ENCODE results near the gene FBXW9.

DNA sequence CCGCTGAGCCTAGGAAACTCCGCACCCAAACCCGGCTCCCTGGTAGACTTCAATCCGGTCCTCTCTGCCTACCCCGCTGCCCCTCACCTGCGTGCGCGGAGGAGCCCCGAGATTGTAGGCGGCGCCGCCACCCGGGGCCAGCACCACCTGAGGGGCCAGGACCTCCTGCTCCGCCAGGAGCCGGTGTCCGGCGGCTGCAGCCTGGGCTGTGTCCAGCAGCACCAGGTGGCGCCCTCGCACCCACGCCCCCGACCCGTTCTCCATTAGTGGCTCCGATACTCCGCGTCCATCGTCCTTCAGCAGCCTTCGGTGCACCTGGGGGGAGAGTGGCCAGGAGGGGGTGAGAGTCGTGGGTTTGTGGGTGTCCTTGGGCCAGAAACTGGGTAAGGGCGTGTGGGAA, 48.3 kb downstream of the FBXW9 start:
- TF ChIP-seq, protein P1, sequence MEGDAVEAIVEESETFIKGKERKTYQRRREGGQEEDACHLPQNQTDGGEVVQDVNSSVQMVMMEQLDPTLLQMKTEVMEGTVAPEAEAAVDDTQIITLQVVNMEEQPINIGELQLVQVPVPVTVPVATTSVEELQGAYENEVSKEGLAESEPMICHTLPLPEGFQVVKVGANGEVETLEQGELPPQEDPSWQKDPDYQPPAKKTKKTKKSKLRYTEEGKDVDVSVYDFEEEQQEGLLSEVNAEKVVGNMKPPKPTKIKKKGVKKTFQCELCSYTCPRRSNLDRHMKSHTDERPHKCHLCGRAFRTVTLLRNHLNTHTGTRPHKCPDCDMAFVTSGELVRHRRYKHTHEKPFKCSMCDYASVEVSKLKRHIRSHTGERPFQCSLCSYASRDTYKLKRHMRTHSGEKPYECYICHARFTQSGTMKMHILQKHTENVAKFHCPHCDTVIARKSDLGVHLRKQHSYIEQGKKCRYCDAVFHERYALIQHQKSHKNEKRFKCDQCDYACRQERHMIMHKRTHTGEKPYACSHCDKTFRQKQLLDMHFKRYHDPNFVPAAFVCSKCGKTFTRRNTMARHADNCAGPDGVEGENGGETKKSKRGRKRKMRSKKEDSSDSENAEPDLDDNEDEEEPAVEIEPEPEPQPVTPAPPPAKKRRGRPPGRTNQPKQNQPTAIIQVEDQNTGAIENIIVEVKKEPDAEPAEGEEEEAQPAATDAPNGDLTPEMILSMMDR (IDR thresholded peaks at IDR 0.05): peak in 1 of 7 experiments; percentile 19
- TF ChIP-seq POLR2AphosphoS5 (IDR thresholded peaks at IDR 0.05) (no peak), EP300 (IDR thresholded peaks at IDR 0.05) (no peak), POLR2A (IDR thresholded peaks at IDR 0.05) (no peak)

Measured in stomach (tissue), 4 donors.